HUES6 (cell line): ENCODE measurements around the gene LFNG.

Experiments used
- H3K27ac ChIP-seq: 2 replicates; pipeline ENCODE4 v1.7.0; 2013; ENCODE audit warnings: low read depth, mild to moderate bottlenecking, low read length, inconsistent platforms
- H3K27me3 ChIP-seq: 2 replicates; pipeline ENCODE4 v1.6.1; 2013; ENCODE audit warnings: low read length; ENCODE audit not compliant: control insufficient read depth, insufficient read depth
- H3K36me3 ChIP-seq: 2 replicates; pipeline ENCODE4 v1.6.1; 2013; ENCODE audit warnings: low read length; ENCODE audit not compliant: control insufficient read depth, insufficient read depth
- H3K4me1 ChIP-seq: 2 replicates; pipeline ENCODE4 v1.6.1; 2013; ENCODE audit warnings: low read length; ENCODE audit not compliant: control insufficient read depth, insufficient read depth
- H3K4me3 ChIP-seq: 2 replicates; pipeline ENCODE4 v1.5.1; 2013; ENCODE audit warnings: low read depth, low read length
- H3K9ac ChIP-seq: one replicate; pipeline ENCODE4 v1.6.1; 2013; ENCODE audit warnings: mild to moderate bottlenecking, low read length
- H3K9me3 ChIP-seq: 2 replicates; pipeline ENCODE4 v1.6.1; 2013; ENCODE audit warnings: low read depth, low read length; ENCODE audit not compliant: control insufficient read depth, insufficient read depth

LFNG gene

GRCh38 chr7:2575046-2575732 is 55.6 kb downstream of the LFNG start:
- Histone ChIP-seq H3K36me3 (no peaks in the 10 kb centered on the region), H3K4me1 (no peaks in the 10 kb centered on the region), H3K27me3 (no peaks in the 10 kb centered on the region), H3K27ac (no peak overlapping the region), H3K9me3 (no peaks in the 10 kb centered on the region), H3K9ac (no peak overlapping the region), H3K4me3 (no peak overlapping the region)

DNA sequence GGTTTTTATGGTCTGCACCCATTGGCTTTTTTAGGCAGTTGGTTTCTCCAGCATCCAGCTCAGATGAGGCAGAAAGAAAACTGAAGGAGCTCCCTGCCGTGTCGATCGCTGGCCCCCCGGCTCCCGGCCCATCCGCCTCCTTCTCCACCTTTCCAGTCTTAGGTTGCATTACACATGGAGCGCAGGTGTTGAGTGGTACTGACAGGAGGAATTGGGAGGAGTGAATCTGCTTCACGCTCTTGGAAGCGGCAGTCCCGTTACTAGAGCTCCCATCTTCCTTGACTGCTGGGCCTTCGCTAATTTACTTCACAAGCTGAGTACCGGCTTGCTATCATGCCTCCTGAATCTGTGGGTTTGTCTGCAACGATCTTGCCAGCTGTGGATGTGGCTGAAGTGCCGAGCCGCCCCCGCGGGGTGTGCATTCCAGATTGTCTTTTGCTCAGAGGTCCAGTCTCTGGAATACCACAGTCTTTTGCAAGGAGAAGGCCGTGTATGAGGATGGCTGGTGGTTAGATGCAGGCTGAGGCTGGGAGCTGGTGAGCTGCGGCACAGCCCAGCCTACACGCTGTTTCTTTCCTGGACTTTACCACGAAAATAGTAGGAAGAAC is 56.3 kb downstream of the LFNG start:
- no peaks in the 10 kb centered on the region for H3K27me3 ChIP-seq
- H3K9me3 ChIP-seq: no peaks in the 10 kb centered on the region
- H3K27ac ChIP-seq: no peak overlapping the region
- H3K4me1 ChIP-seq: no peaks in the 10 kb centered on the region
- H3K4me3 ChIP-seq: no peak overlapping the region
- H3K36me3 ChIP-seq: no peaks in the 10 kb centered on the region
- H3K9ac ChIP-seq: no peak overlapping the region

- Histone ChIP-seq H3K4me3 (no peak overlapping the region), H3K27me3 (no peaks in the 10 kb centered on the region), H3K27ac (no peak overlapping the region), H3K9ac (no peak overlapping the region), H3K9me3 (no peaks in the 10 kb centered on the region), H3K36me3 (no peaks in the 10 kb centered on the region), H3K4me1 (no peaks in the 10 kb centered on the region)
Observed at GRCh38 chr7:2576742-2577491, 57.3 kb downstream of the LFNG start.
